Panc1 (cell line): ENCODE measurements around the gene SNPH.

Source experiments
- POLR2AphosphoS5 ChIP-seq: IDR thresholded peaks from 2 replicates; pipeline ENCODE4 v1.6.1; 2012; ENCODE audit warnings: mild to moderate bottlenecking, low read depth, low read length, moderate library complexity
- SIN3A ChIP-seq: IDR thresholded peaks from 2 replicates; pipeline ENCODE4 v1.6.1; 2012; ENCODE audit warnings: low read depth, mild to moderate bottlenecking, low read length, moderate library complexity, borderline replicate concordance; ENCODE audit not compliant: insufficient read depth
- TCF7L2 ChIP-seq: IDR thresholded peaks from 2 replicates; pipeline ENCODE4 v1.6.1; 2011; ENCODE audit warnings: mild to moderate bottlenecking, low read depth, low read length, inconsistent platforms
- TF ChIP-seq, protein P1 (sequence below): fragments of 450-650 bp; IDR thresholded peaks from 2 replicates; pipeline ENCODE4 v1.5.1; 2017; ENCODE audit warnings: mild to moderate bottlenecking
- TF ChIP-seq, protein P2 (sequence below), 2 experiments: IDR thresholded peaks; 2 replicates each; pipeline ENCODE4 v1.6.1; 2011 to 2012; ENCODE audit warnings: low read depth in 2 of 2, control low read depth in 1 of 2, low read length in 1 of 2, mild to moderate bottlenecking in 1 of 2, moderate library complexity in 1 of 2; ENCODE audit not compliant: insufficient read depth in 1 of 2

DNA sequence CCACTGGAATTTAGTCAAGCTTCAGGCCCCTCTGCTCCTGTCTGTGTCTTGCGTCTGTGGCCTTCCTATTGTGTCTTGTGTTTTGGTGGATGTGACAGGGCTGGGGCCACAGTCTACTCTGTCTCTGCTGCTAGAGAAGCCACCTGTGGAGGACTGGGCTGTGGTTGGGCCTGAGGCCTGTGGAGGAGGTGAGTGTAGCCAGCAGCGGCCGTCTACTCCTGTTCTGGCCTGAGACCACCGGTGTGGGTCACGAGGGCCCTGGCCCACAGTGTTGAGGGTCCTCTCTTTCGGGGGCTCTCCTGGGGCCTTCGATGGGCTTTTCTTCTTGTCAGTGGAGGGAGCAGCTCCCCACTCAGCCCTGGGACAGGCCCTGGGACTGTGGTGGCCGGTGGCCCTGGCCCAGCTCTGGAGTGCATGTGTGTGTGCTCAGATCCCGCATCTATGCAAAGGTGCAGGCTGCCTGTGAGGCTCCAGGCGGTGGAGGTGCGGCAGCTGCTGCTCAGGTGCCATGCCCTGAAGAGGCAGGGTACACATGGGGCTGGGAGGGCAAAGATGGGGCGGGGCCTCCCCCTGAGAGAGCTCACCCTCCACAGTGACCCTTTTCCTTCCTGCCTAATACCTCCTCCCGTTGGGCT, 42.1 kb downstream of the SNPH start:
- TF ChIP-seq, protein P1, sequence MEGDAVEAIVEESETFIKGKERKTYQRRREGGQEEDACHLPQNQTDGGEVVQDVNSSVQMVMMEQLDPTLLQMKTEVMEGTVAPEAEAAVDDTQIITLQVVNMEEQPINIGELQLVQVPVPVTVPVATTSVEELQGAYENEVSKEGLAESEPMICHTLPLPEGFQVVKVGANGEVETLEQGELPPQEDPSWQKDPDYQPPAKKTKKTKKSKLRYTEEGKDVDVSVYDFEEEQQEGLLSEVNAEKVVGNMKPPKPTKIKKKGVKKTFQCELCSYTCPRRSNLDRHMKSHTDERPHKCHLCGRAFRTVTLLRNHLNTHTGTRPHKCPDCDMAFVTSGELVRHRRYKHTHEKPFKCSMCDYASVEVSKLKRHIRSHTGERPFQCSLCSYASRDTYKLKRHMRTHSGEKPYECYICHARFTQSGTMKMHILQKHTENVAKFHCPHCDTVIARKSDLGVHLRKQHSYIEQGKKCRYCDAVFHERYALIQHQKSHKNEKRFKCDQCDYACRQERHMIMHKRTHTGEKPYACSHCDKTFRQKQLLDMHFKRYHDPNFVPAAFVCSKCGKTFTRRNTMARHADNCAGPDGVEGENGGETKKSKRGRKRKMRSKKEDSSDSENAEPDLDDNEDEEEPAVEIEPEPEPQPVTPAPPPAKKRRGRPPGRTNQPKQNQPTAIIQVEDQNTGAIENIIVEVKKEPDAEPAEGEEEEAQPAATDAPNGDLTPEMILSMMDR, result no peak
- no peak for TF ChIP-seq POLR2AphosphoS5
- no peak for TF ChIP-seq SIN3A
- no peak for TF ChIP-seq TCF7L2
- TF ChIP-seq, protein P2, sequence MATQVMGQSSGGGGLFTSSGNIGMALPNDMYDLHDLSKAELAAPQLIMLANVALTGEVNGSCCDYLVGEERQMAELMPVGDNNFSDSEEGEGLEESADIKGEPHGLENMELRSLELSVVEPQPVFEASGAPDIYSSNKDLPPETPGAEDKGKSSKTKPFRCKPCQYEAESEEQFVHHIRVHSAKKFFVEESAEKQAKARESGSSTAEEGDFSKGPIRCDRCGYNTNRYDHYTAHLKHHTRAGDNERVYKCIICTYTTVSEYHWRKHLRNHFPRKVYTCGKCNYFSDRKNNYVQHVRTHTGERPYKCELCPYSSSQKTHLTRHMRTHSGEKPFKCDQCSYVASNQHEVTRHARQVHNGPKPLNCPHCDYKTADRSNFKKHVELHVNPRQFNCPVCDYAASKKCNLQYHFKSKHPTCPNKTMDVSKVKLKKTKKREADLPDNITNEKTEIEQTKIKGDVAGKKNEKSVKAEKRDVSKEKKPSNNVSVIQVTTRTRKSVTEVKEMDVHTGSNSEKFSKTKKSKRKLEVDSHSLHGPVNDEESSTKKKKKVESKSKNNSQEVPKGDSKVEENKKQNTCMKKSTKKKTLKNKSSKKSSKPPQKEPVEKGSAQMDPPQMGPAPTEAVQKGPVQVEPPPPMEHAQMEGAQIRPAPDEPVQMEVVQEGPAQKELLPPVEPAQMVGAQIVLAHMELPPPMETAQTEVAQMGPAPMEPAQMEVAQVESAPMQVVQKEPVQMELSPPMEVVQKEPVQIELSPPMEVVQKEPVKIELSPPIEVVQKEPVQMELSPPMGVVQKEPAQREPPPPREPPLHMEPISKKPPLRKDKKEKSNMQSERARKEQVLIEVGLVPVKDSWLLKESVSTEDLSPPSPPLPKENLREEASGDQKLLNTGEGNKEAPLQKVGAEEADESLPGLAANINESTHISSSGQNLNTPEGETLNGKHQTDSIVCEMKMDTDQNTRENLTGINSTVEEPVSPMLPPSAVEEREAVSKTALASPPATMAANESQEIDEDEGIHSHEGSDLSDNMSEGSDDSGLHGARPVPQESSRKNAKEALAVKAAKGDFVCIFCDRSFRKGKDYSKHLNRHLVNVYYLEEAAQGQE (IDR thresholded peaks at IDR 0.05; ENCODE audit: insufficient read depth in 1 of 2, low read depth in 2 of 2, low read length in 1 of 2), result no peak
